IMR-90 (cell line): Measurements from ENCODE around the gene TRPC1. TPM values are rescaled to one million over a fixed set of nuclear protein-coding genes. Genes with fewer than 3 reads are reported as not detected.

ENCODE experiments used
- ATAC-seq: fragments of 200-7000 bp; cut with Tn5 transposase; 2 replicates; pipeline ENCODE4 v1.9.1; 2020; ENCODE audit warnings: low read depth, mild to moderate bottlenecking, moderate library complexity
- BruUV-seq: library from RNA; stranded (reverse); fragments of 400-500 nt; replicated peaks from 2 replicates; lab custom pipeline; 2021; lab: Mats Ljungman, UMichigan
- CTCF ChIA-PET: fragments of 300-600 bp; formaldehyde crosslinking; extraction: SDS; loops from one replicate; lab custom pipeline; 2021; ENCODE audit warnings: antibody characterized with exemption; lab: Yijun Ruan, JAX
- POLR2A ChIA-PET: fragments of 300-600 bp; sonication (Branson Sonifier 250); formaldehyde crosslinking; loops from one replicate; lab custom pipeline; 2022; ENCODE audit warnings: antibody characterized with exemption; ENCODE audit not compliant: unreplicated experiment; lab: Charles Lee
- DNase-seq: peaks from one replicate; pipeline ENCODE4 v3.0.0; 2013
- H2AFZ ChIP-seq: replicated peaks from 2 replicates; pipeline ENCODE3; 2013; ENCODE audit warnings: low read length, mild to moderate bottlenecking; ENCODE audit not compliant: poor library complexity
- H2AK5ac ChIP-seq: 2 replicates; pipeline ENCODE4 v1.6.1; 2013; ENCODE audit warnings: low read depth, low read length, inconsistent platforms
- H2AK9ac ChIP-seq: replicated peaks from 2 replicates; pipeline ENCODE3; 2013; ENCODE audit warnings: mild to moderate bottlenecking, low read depth, low read length, moderate library complexity; ENCODE audit not compliant: poor library complexity
- H2BK120ac ChIP-seq: 2 replicates; pipeline ENCODE4 v1.6.1; 2013; ENCODE audit warnings: low read depth, low read length, inconsistent platforms
- H2BK15ac ChIP-seq: 3 replicates; pipeline ENCODE4 v1.6.1; 2013; ENCODE audit warnings: low read depth, low read length, inconsistent platforms
- H2BK20ac ChIP-seq: 2 replicates; pipeline ENCODE4 v1.6.1; 2013; ENCODE audit warnings: low read depth, mild to moderate bottlenecking, inconsistent platforms, low read length, moderate library complexity
- H2BK5ac ChIP-seq: 2 replicates; pipeline ENCODE4 v1.6.1; 2013; ENCODE audit warnings: mild to moderate bottlenecking, low read depth, low read length, inconsistent platforms; ENCODE audit not compliant: poor library complexity, severe bottlenecking
- H3K14ac ChIP-seq: replicated peaks from 2 replicates; pipeline ENCODE4 v1.6.1; 2013; ENCODE audit warnings: low read depth, low read length, inconsistent platforms
- H3K18ac ChIP-seq: 2 replicates; pipeline ENCODE4 v1.6.1; 2013; ENCODE audit warnings: low read depth, low read length, control low read depth
- H3K23ac ChIP-seq: 2 replicates; pipeline ENCODE4 v1.6.1; 2013; ENCODE audit warnings: low read depth, low read length, inconsistent platforms
- H3K27ac ChIP-seq: 2 replicates; pipeline ENCODE4 v1.5.1; 2013; ENCODE audit warnings: mild to moderate bottlenecking, control low read depth, low read length; ENCODE audit not compliant: insufficient read depth
- H3K27me3 ChIP-seq: 2 replicates; pipeline ENCODE4 v1.6.1; 2013; ENCODE audit warnings: low read length; ENCODE audit not compliant: control insufficient read depth, insufficient read depth
- H3K36me3 ChIP-seq: 2 replicates; pipeline ENCODE4 v1.6.1; 2013; ENCODE audit warnings: low read length, mixed read lengths; ENCODE audit not compliant: control insufficient read depth, insufficient read depth
- H3K4ac ChIP-seq: 2 replicates; pipeline ENCODE4 v1.6.1; 2013; ENCODE audit warnings: low read depth, low read length, inconsistent platforms
- H3K4me1 ChIP-seq: 2 replicates; pipeline ENCODE4 v1.6.1; 2013; ENCODE audit warnings: low read length, mixed read lengths; ENCODE audit not compliant: control insufficient read depth, insufficient read depth
- H3K4me2 ChIP-seq: 2 replicates; pipeline ENCODE4 v1.6.1; 2013; ENCODE audit warnings: low read depth, mild to moderate bottlenecking, control low read depth, low read length, moderate library complexity
- H3K4me3 ChIP-seq: 2 replicates; pipeline ENCODE4 v1.5.1; 2013; ENCODE audit warnings: low read depth, mild to moderate bottlenecking, control low read depth, low read length, moderate library complexity; ENCODE audit not compliant: insufficient read depth
- H3K56ac ChIP-seq: 2 replicates; pipeline ENCODE4 v1.6.1; 2013; ENCODE audit warnings: low read length, inconsistent platforms; ENCODE audit not compliant: insufficient read depth; ENCODE audit errors: extremely low read depth
- H3K79me1 ChIP-seq, 2 experiments: 2 replicates each; pipeline ENCODE4 v1.6.1; 2013; ENCODE audit warnings: low read length in 2 of 2, inconsistent platforms in 1 of 2, low read depth in 1 of 2
- H3K9ac ChIP-seq: 2 replicates; pipeline ENCODE4 v1.6.1; 2013; ENCODE audit warnings: low read depth, low read length, control low read depth
- H3K9me1 ChIP-seq: 2 replicates; pipeline ENCODE4 v1.6.1; 2013; ENCODE audit warnings: low read length, inconsistent platforms; ENCODE audit not compliant: insufficient read depth
- H3K9me3 ChIP-seq: 2 replicates; pipeline ENCODE4 v1.6.1; 2013; ENCODE audit warnings: low read length; ENCODE audit not compliant: control insufficient read depth, insufficient read depth
- H4K20me1 ChIP-seq: 2 replicates; pipeline ENCODE4 v1.6.1; 2013; ENCODE audit warnings: low read length, inconsistent platforms; ENCODE audit not compliant: insufficient read depth
- H4K5ac ChIP-seq: 2 replicates; pipeline ENCODE4 v1.6.1; 2013; ENCODE audit warnings: mild to moderate bottlenecking, low read depth, low read length, control low read depth
- H4K8ac ChIP-seq, 2 experiments: 2 replicates each; pipeline ENCODE4 v1.6.1; 2013; ENCODE audit warnings: low read depth in 2 of 2, low read length in 2 of 2, control low read depth in 1 of 2, inconsistent platforms in 1 of 2
- H4K91ac ChIP-seq: 2 replicates; pipeline ENCODE4 v1.6.1; 2013; ENCODE audit warnings: low read depth, low read length, inconsistent platforms; ENCODE audit not compliant: insufficient read depth
- BHLHE40 ChIP-seq: fragments of 150-350 bp; IDR thresholded peaks from 2 replicates; pipeline ENCODE4 v1.6.1; 2016; ENCODE audit warnings: mild to moderate bottlenecking, low read depth, low read length
- CEBPB ChIP-seq: IDR thresholded peaks from 2 replicates; pipeline ENCODE4 v1.6.1; 2012; ENCODE audit warnings: low read depth, low read length, improper control_type of control experiment
- CHD1 ChIP-seq: IDR thresholded peaks from 2 replicates; pipeline ENCODE4 v1.6.1; 2012; ENCODE audit warnings: low read depth, low read length, improper control_type of control experiment
- CTCF ChIP-seq: conservative IDR thresholded peaks from 2 replicates; pipeline ENCODE4 v1.5.1; 2012; ENCODE audit warnings: mild to moderate bottlenecking, low read depth, low read length, improper control_type of control experiment
- FOS ChIP-seq: fragments of 150-350 bp; IDR thresholded peaks from 2 replicates; pipeline ENCODE4 v1.6.1; 2016; ENCODE audit warnings: low read depth, low read length
- POLR2A ChIP-seq: IDR thresholded peaks from 2 replicates; pipeline ENCODE4 v1.6.1; 2012; ENCODE audit warnings: mild to moderate bottlenecking, low read depth, low read length
- RAD21 ChIP-seq: IDR thresholded peaks from 2 replicates; pipeline ENCODE4 v1.6.1; 2012; ENCODE audit warnings: low read length, improper control_type of control experiment
- RCOR1 ChIP-seq: IDR thresholded peaks from 2 replicates; pipeline ENCODE4 v1.6.1; 2012; ENCODE audit warnings: mild to moderate bottlenecking, low read length, improper control_type of control experiment; ENCODE audit not compliant: insufficient replicate concordance
- SMC3 ChIP-seq: fragments of 150-350 bp; IDR thresholded peaks from 2 replicates; pipeline ENCODE4 v1.6.1; 2016; ENCODE audit warnings: low read depth, mild to moderate bottlenecking, antibody characterized with exemption, low read length, moderate library complexity
- WGBS, 2 experiments: methylation state at CpG; one replicate each; pipeline versions ENCODE4 v1.1.5 to v1.1.7; 2013; ENCODE audit warnings: missing lambda C conversion rate in 2 of 2; ENCODE audit not compliant: insufficient read length in 1 of 2; ENCODE audit errors: extremely low coverage in 2 of 2; 5-methylcytosine and 5-hydroxymethylcytosine counted together
- dilution Hi-C: fragments of 300-500 bp; cut with HindIII; formaldehyde crosslinking; loops from one replicate; pipeline ENCODE4 v1.14.3; 2018; ENCODE audit warnings: low sequenced_read_pairs; ENCODE audit not compliant: unreplicated experiment
- in situ Hi-C: fragments of 300-500 bp; cut with MboI; formaldehyde crosslinking; loops from 3 replicates; pipeline ENCODE4 v1.14.3; 2019; ENCODE audit warnings: low sequenced_read_pairs, inconsistent platforms, mixed read lengths
- intact Hi-C: fragments of 100-400 bp; cut with micrococcal nuclease; formaldehyde crosslinking; loops from 2 replicates; pipeline ENCODE4 v1.10.0; 2022
- polyA plus RNA-seq, 3 experiments: library from polyadenylated mRNA; depleted of rRNA; stranded (reverse); fragments of >200 nt; gene quantifications; 2 replicates each; pipeline ENCODE4 v1.2.3, GENCODE V29; 2012; ENCODE audit warnings: low replicate concordance in 1 of 3
- total RNA-seq: library from RNA; depleted of rRNA; stranded (reverse); fragments of >200 nt; gene quantifications from 2 replicates; pipeline ENCODE4 v1.2.3, GENCODE V29; 2012
- TF ChIP-seq, protein P1 (sequence below): fragments of 150-350 bp; IDR thresholded peaks from 2 replicates; pipeline ENCODE4 v1.6.1; 2017; ENCODE audit warnings: mild to moderate bottlenecking, antibody characterized with exemption, low read length, low read depth

Gene TRPC1
- total and polyA plus RNA-seq, 2 of the 4 experiments (the other 2 are of a cell fraction) = 5.9 to 7.2 TPM

GRCh38 chr3:142808103-142808917 is 84.5 kb downstream of the TRPC1 start:
- no peak overlapping the region for H3K4ac ChIP-seq
- H3K18ac ChIP-seq = no peak overlapping the region
- no peak overlapping the region for H3K14ac ChIP-seq
- H3K23ac ChIP-seq = peak overlapping the region; percentile 43; the same call in 1 of the 2 replicates
- H3K36me3 ChIP-seq = peaks cover 2% of the 10 kb centered on the region; the same call in 1 of the 2 replicates
- no peaks in the 10 kb centered on the region for H3K4me1 ChIP-seq
- H2BK120ac ChIP-seq = no peak overlapping the region
- H4K91ac ChIP-seq = no peak overlapping the region
- H2AK9ac ChIP-seq = no peak overlapping the region
- H3K9me1 ChIP-seq = no peaks in the 10 kb centered on the region; the same call in 1 of the 2 replicates
- no peaks in the 10 kb centered on the region for H3K9me3 ChIP-seq
- no peak overlapping the region for H3K9ac ChIP-seq
- CTCF ChIA-PET = interaction anchor here (1.4 kb wide), 1 partner anchor 8 kb away, joined by 3 read pairs; no protein-coding TSS in a partner anchor
- no peak overlapping the region for H3K27ac ChIP-seq
- no TSS peak for BruUV-seq
- dilution Hi-C loops = no loop called here
- peak; percentile 72 for DNase-seq
- H3K27me3 ChIP-seq = no peaks in the 10 kb centered on the region
- H2BK20ac ChIP-seq = no peak overlapping the region
- no peaks in the 10 kb centered on the region for H3K79me1 ChIP-seq
- intact Hi-C loops = loop anchor here (10.0 kb wide), 1 partner anchor 214 kb away; the partner anchor contains the start of gene PLS1
- H2AK5ac ChIP-seq = no peak overlapping the region
- no peak overlapping the region for H2BK5ac ChIP-seq
- no peak for TF ChIP-seq FOS
- no peak for TF ChIP-seq RCOR1
- peak; percentile 67; the same call in 1 of the 2 replicates for TF ChIP-seq BHLHE40
- TF ChIP-seq CEBPB = peak; percentile 54; the same call in 1 of the 2 replicates
- TF ChIP-seq CHD1 = no peak
- TF ChIP-seq, protein P1, sequence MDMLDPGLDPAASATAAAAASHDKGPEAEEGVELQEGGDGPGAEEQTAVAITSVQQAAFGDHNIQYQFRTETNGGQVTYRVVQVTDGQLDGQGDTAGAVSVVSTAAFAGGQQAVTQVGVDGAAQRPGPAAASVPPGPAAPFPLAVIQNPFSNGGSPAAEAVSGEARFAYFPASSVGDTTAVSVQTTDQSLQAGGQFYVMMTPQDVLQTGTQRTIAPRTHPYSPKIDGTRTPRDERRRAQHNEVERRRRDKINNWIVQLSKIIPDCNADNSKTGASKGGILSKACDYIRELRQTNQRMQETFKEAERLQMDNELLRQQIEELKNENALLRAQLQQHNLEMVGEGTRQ = 0 out of 2 replicates have a peak, but pooled peaks have one; percentile 5
- no peak for TF ChIP-seq RAD21
- no peak for TF ChIP-seq SMC3
- no peak for TF ChIP-seq POLR2A
- no peak for TF ChIP-seq CTCF
- POLR2A ChIA-PET = no interaction called here
- 90% methylated on average over 2 of the region's 9 CpGs; no CpG with 5 or more reads in 1 of the 2 experiments for WGBS, 2 experiments
- H2AFZ ChIP-seq = no peak overlapping the region
- peak; percentile 62 for ATAC-seq
- H3K4me3 ChIP-seq = no peak overlapping the region
- H2BK15ac ChIP-seq = no peak overlapping the region
- in situ Hi-C loops = no loop called here
- H4K20me1 ChIP-seq = no peaks in the 10 kb centered on the region
- H4K5ac ChIP-seq = no peak overlapping the region
- no peak overlapping the region for H3K4me2 ChIP-seq
- H3K56ac ChIP-seq = no peak overlapping the region
- H4K8ac ChIP-seq = no peak overlapping the region
